Lung (tissue), 12 donors: ENCODE measurements around the gene DDX31. TPM values are rescaled to one million over a fixed set of nuclear protein-coding genes. Genes with fewer than 3 reads are reported as not detected.

Source experiments
- ATAC-seq: fragments of 200-7000 bp; cut with Tn5 transposase; one replicate; pipeline ENCODE4 v1.9.1; 2020; ENCODE audit warnings: moderate number of reproducible peaks; ENCODE audit not compliant: insufficient read depth, low FRiP score
- DNase-seq, 3 donors: peaks; one replicate each; pipeline ENCODE4 v3.0.0-alpha.2; 2013 to 2017
- H3K27ac ChIP-seq, 2 donors: one replicate each; pipeline ENCODE4 v1.5.1; 2013; ENCODE audit warnings: mild to moderate bottlenecking in 2 of 2, moderate library complexity in 2 of 2, control low read depth in 1 of 2, inconsistent platforms in 1 of 2, low read depth in 1 of 2, low read length in 1 of 2
- H3K27me3 ChIP-seq, 3 donors: one replicate each; pipeline ENCODE4 v1.5.1; 2013; ENCODE audit warnings: low read length in 2 of 3; ENCODE audit not compliant: control insufficient read depth in 3 of 3, insufficient read depth in 3 of 3
- H3K36me3 ChIP-seq, 4 donors: one replicate each; pipeline ENCODE4 v1.5.1; 2013; ENCODE audit warnings: low read length in 4 of 4, mild to moderate bottlenecking in 1 of 4, moderate library complexity in 1 of 4; ENCODE audit not compliant: control insufficient read depth in 4 of 4, insufficient read depth in 4 of 4
- H3K4me1 ChIP-seq, 5 donors: one replicate each; pipeline ENCODE4 v1.5.1; 2013; ENCODE audit warnings: low read length in 5 of 5, mild to moderate bottlenecking in 2 of 5, moderate library complexity in 1 of 5; ENCODE audit not compliant: control insufficient read depth in 5 of 5, insufficient read depth in 5 of 5
- H3K4me3 ChIP-seq: one replicate; pipeline ENCODE4 v1.5.1; 2013; ENCODE audit warnings: mild to moderate bottlenecking, control low read depth, moderate library complexity
- H3K9ac ChIP-seq, 2 donors: one replicate each; pipeline ENCODE4 v1.5.1; 2013; ENCODE audit warnings: low read length in 2 of 2, control low read depth in 1 of 2; ENCODE audit not compliant: insufficient read depth in 1 of 2
- H3K9me3 ChIP-seq, 4 donors: one replicate each; pipeline ENCODE4 v1.5.1; 2013; ENCODE audit warnings: low read length in 3 of 4, mild to moderate bottlenecking in 1 of 4, moderate library complexity in 1 of 4; ENCODE audit not compliant: control insufficient read depth in 4 of 4, insufficient read depth in 3 of 4
- CTCF ChIP-seq: IDR thresholded peaks from 2 replicates; pipeline ENCODE4 v1.5.1; 2012; ENCODE audit warnings: mild to moderate bottlenecking; ENCODE audit errors: control extremely low read depth, extremely low read depth
- WGBS, 2 donors: extraction: QIAGEN DNeasy Blood & Tissue Kit; methylation state at CpG; one replicate each; pipeline ENCODE4 v1.1.7; 2013; 5-methylcytosine and 5-hydroxymethylcytosine counted together
- polyA plus RNA-seq, 2 donors: library from polyadenylated mRNA; stranded (reverse); fragments of 200-250 nt; gene quantifications; one replicate each; pipeline ENCODE4 v1.2.1, GENCODE V29; 2013
- total RNA-seq, 2 donors: library from RNA; depleted of rRNA in 1 of 2; stranded (reverse); fragments of >200 nt in 1 of 2; gene quantifications; one replicate each; pipeline ENCODE4 v1.2.1, GENCODE V29; 2014 to 2021
- donor health status: control.
- donor health status: control.
- donor health status: Bipolar disorder and iron deficiency.
- donor health status: healthy.
- donor health status: DM: yes; HTN: yes; CAD: no.

Gene DDX31
- total and polyA plus RNA-seq, 4 donors: 8.1 to 14.8 (median 11.7) TPM

GRCh38 chr9:132710333-132710732 is 40.5 kb upstream of the DDX31 start:
- Histone ChIP-seq H3K9me3 (no peaks in the 10 kb centered on the region), H3K36me3 (no peaks in the 10 kb centered on the region), H3K27me3 (peaks cover 0 to 2% (median 0%) of the 10 kb centered on the region in 3 donors), H3K9ac (no peak overlapping the region), H3K4me3 (no peak overlapping the region), H3K27ac (no peak overlapping the region), H3K4me1 (no peaks in the 10 kb centered on the region)
- ATAC-seq (no peak), DNase-seq (no peak)
- WGBS, 2 donors: 81 to 84% methylated on average over 6 of the region's 6 CpGs
- no peak for TF ChIP-seq CTCF

GRCh38 chr9:132708769-132709430 is 39.1 kb upstream of the DDX31 start:
- ATAC-seq: no peak
- Histone ChIP-seq H3K9ac (no peak overlapping the region), H3K9me3 (no peaks in the 10 kb centered on the region), H3K4me3 (no peak overlapping the region), H3K27ac (no peak overlapping the region), H3K36me3 (no peaks in the 10 kb centered on the region), H3K4me1 (no peaks in the 10 kb centered on the region), H3K27me3 (peaks cover 0 to 2% (median 0%) of the 10 kb centered on the region in 3 donors)
- no peak for TF ChIP-seq CTCF
- 86 to 91% methylated on average over 23 of the region's 23 CpGs for WGBS, 2 donors
- no peak for DNase-seq

GRCh38 chr9:132708239-132708638 is 38.5 kb upstream of the DDX31 start:
- no peak for ATAC-seq
- no peak for TF ChIP-seq CTCF
- 83 to 87% methylated on average over 8 of the region's 8 CpGs for WGBS, 2 donors

More at GRCh38 chr9:132708239-132708638, 38.5 kb upstream of the DDX31 start:
- peaks cover 0 to 2% (median 0%) of the 10 kb centered on the region in 3 donors for H3K27me3 ChIP-seq
- no peak overlapping the region for H3K9ac ChIP-seq
- no peak for DNase-seq
- no peak overlapping the region for H3K4me3 ChIP-seq
- H3K36me3 ChIP-seq: no peaks in the 10 kb centered on the region
- no peaks in the 10 kb centered on the region for H3K9me3 ChIP-seq
- H3K27ac ChIP-seq: no peak overlapping the region
- peaks cover 0 to 1% (median 0%) of the 10 kb centered on the region in 5 donors for H3K4me1 ChIP-seq
